GM12892 (cell line): ENCODE data around the gene KCNQ1OT1.

ENCODE experiments used
- POLR2A ChIP-seq: IDR thresholded peaks from 2 replicates; pipeline ENCODE4 v1.6.1; 2011; ENCODE audit warnings: low read depth, low read length, control low read depth
- TAF1 ChIP-seq: IDR thresholded peaks from 2 replicates; pipeline ENCODE4 v1.6.1; 2011; ENCODE audit warnings: low read depth, mild to moderate bottlenecking, control low read depth, low read length, borderline replicate concordance

DNA sequence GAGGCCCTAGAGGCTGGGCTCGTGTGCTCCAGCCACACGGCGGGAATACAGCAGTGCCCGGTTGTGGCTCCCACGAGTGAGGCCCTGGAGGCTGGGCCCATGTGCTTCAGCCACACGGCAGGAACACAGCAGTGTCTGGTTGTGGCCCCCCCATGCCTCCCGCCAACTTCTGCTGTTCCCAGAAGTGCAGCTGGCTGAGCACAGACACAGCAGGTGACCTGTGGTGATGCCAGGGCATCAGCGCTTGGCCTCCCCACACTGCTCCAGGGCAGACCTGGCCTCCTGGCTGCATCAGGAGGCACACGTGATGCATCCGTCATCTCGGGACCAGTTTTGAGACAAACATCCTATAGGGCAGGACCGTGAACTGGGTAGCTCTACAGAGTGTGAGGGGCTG is 110.3 kb downstream of the KCNQ1OT1 start:
- no peak for TF ChIP-seq POLR2A
- no peak for TF ChIP-seq TAF1
